Tongue (tissue), 1 donor: ENCODE measurements around the gene BATF. TPM values are rescaled to one million over a fixed set of nuclear protein-coding genes. Genes with fewer than 3 reads are reported as not detected.

Source experiments
- total RNA-seq: library from RNA; depleted of rRNA; stranded (reverse); fragments of >200 nt; gene quantifications from one replicate; pipeline ENCODE4 v1.2.3, GENCODE V29; 2014

The BATF gene
- total RNA-seq, 1 donor from 2014 or later = not detected

Other genes with a start within 250 kb of the BATF start
- gene FOS, start 243.6 kb upstream of the BATF start, total RNA-seq = 136 TPM
- gene JDP2, start 94.4 kb upstream of the BATF start, total RNA-seq = 54.7 TPM
- 6.9 TPM for gene FLVCR2, start 56.2 kb downstream of the BATF start, total RNA-seq
- 3.6 TPM for gene ERG28, start 138.4 kb downstream of the BATF start, total RNA-seq
- gene TTLL5, start 138.8 kb downstream of the BATF start, total RNA-seq = 33.7 TPM